Ureter (tissue), 1 donor: ENCODE results near the gene SCYL1. TPM values are rescaled to one million over a fixed set of nuclear protein-coding genes. Genes with fewer than 3 reads are reported as not detected.
"Not testable (repeated sequence)": the region's sequence is repeated elsewhere in the genome, so short reads cannot be mapped to it uniquely, and the experiment has no call there.

Experiments used
- DNase-seq: peaks from one replicate; pipeline ENCODE4 v3.0.0-alpha.2; 2020; ENCODE audit warnings: low spot score
- total RNA-seq: library from RNA; stranded (reverse); gene quantifications from one replicate; pipeline ENCODE4 v1.2.4, GENCODE V29; 2023
- donor health status: DM: yes; HTN: yes; CAD: no.

SCYL1 gene
- total RNA-seq, 1 donor from 2014 or later: 62.9 TPM

GRCh38 chr11:65553301-65554001 is 28.6 kb downstream of the SCYL1 start:
- no peak for DNase-seq

- DNase-seq: no peak
Measured at GRCh38 chr11:65554057-65554818, 29.4 kb downstream of the SCYL1 start.

- DNase-seq: no peak
Measured at GRCh38 chr11:65554842-65555430, 30.1 kb downstream of the SCYL1 start.

- no peak for DNase-seq
Measured at GRCh38 chr11:65555693-65556231, 30.9 kb downstream of the SCYL1 start.

GRCh38 chr11:65556470-65557279 is 31.8 kb downstream of the SCYL1 start:
- DNase-seq: no peak

GRCh38 chr11:65557280-65558001 is 32.6 kb downstream of the SCYL1 start:
- DNase-seq: no peak

- peak; percentile 83 for DNase-seq
Measured at GRCh38 chr11:65558002-65558929, 33.4 kb downstream of the SCYL1 start, which contains the start of gene LTBP3. Gene LTBP3, minus strand, starts transcription at chr11:65558359. Its CDS starts 400 bp downstream, at chr11:65557959.

GRCh38 chr11:65558930-65559509 is 34.1 kb downstream of the SCYL1 start:
- DNase-seq: peak; percentile 73

GRCh38 chr11:65559535-65559934 is 34.7 kb downstream of the SCYL1 start:
- no peak for DNase-seq

GRCh38 chr11:65559951-65560537 is 35.2 kb downstream of the SCYL1 start:
- no peak for DNase-seq

GRCh38 chr11:65560555-65561418 is 35.9 kb downstream of the SCYL1 start:
- DNase-seq: no peak

GRCh38 chr11:65562020-65562419 is 37.1 kb downstream of the SCYL1 start:
- no peak for DNase-seq

GRCh38 chr11:65562788-65563187 is 37.9 kb downstream of the SCYL1 start:
- no peak for DNase-seq

- DNase-seq: no peak
Measured at GRCh38 chr11:65563601-65564000, 38.7 kb downstream of the SCYL1 start.

- not testable (repeated sequence) for DNase-seq
Measured at GRCh38 chr11:65564879-65565559, 40.1 kb downstream of the SCYL1 start.

- no peak for DNase-seq
Measured at GRCh38 chr11:65565624-65566453, 41.0 kb downstream of the SCYL1 start.
